HEK293 (cell line): ENCODE measurements around the gene DYRK2.

Source experiments
- ATF2 ChIP-seq: fragments of 450-650 bp; formaldehyde crosslinking; IDR thresholded peaks from 2 replicates; pipeline ENCODE4 v1.5.1; 2016; ENCODE audit warnings: missing biosample characterization, missing genetic modification characterization, low read depth
- BCL6B ChIP-seq: fragments of 450-650 bp; formaldehyde crosslinking; IDR thresholded peaks from 2 replicates; pipeline ENCODE4 v1.5.1; 2017; ENCODE audit warnings: missing biosample characterization, missing genetic modification characterization
- ELK4 ChIP-seq: IDR thresholded peaks from 2 replicates; pipeline ENCODE4 v1.6.1; 2011; ENCODE audit warnings: mild to moderate bottlenecking, low read depth, low read length, borderline replicate concordance
- FEZF1 ChIP-seq: fragments of 450-650 bp; formaldehyde crosslinking; IDR thresholded peaks from 2 replicates; pipeline ENCODE4 v1.5.1; 2016; ENCODE audit warnings: missing biosample characterization, missing genetic modification characterization
- KLF1 ChIP-seq: fragments of 450-650 bp; formaldehyde crosslinking; IDR thresholded peaks from 2 replicates; pipeline ENCODE4 v1.5.1; 2016; ENCODE audit warnings: missing biosample characterization, missing genetic modification characterization
- KLF10 ChIP-seq: fragments of 450-650 bp; IDR thresholded peaks from 2 replicates; pipeline ENCODE4 v1.5.1; 2018; ENCODE audit warnings: missing biosample characterization, mild to moderate bottlenecking, missing genetic modification characterization
- PRDM1 ChIP-seq: fragments of 450-650 bp; formaldehyde crosslinking; IDR thresholded peaks from 2 replicates; pipeline ENCODE4; 2016; ENCODE audit warnings: missing biosample characterization, missing genetic modification characterization
- SP3 ChIP-seq: fragments of 450-650 bp; formaldehyde crosslinking; IDR thresholded peaks from 2 replicates; pipeline ENCODE4 v1.5.1; 2016; ENCODE audit warnings: missing biosample characterization, missing genetic modification characterization
- ZBTB10 ChIP-seq: fragments of 450-650 bp; formaldehyde crosslinking; IDR thresholded peaks from 2 replicates; pipeline ENCODE4 v1.5.1; 2016; ENCODE audit warnings: missing biosample characterization, missing genetic modification characterization
- ZBTB48 ChIP-seq: fragments of 450-650 bp; formaldehyde crosslinking; IDR thresholded peaks from 2 replicates; pipeline ENCODE4 v1.5.1; 2016; ENCODE audit warnings: missing biosample characterization, missing genetic modification characterization
- ZFP69B ChIP-seq: fragments of 450-650 bp; formaldehyde crosslinking; IDR thresholded peaks from 2 replicates; pipeline ENCODE4 v1.5.1; 2016; ENCODE audit warnings: missing biosample characterization, missing genetic modification characterization
- ZNF157 ChIP-seq: fragments of 450-650 bp; formaldehyde crosslinking; IDR thresholded peaks from 2 replicates; pipeline ENCODE4 v1.5.1; 2016; ENCODE audit warnings: missing biosample characterization, missing genetic modification characterization
- ZNF174 ChIP-seq: fragments of 450-650 bp; formaldehyde crosslinking; IDR thresholded peaks from 2 replicates; pipeline ENCODE4 v1.5.0; 2017; ENCODE audit warnings: missing biosample characterization, mild to moderate bottlenecking, missing genetic modification characterization
- ZNF2 ChIP-seq: fragments of 450-650 bp; formaldehyde crosslinking; IDR thresholded peaks from 2 replicates; pipeline ENCODE4 v1.5.1; 2016; ENCODE audit warnings: missing biosample characterization, missing genetic modification characterization
- ZNF223 ChIP-seq: fragments of 450-650 bp; formaldehyde crosslinking; IDR thresholded peaks from 2 replicates; pipeline ENCODE4 v1.5.1; 2016; ENCODE audit warnings: missing biosample characterization, missing genetic modification characterization
- ZNF26 ChIP-seq: fragments of 450-650 bp; formaldehyde crosslinking; IDR thresholded peaks from 2 replicates; pipeline ENCODE4 v1.5.1; 2016; ENCODE audit warnings: missing biosample characterization, missing genetic modification characterization
- ZNF350 ChIP-seq: fragments of 450-650 bp; formaldehyde crosslinking; IDR thresholded peaks from 2 replicates; pipeline ENCODE4 v1.5.0; 2017; ENCODE audit warnings: missing biosample characterization, mild to moderate bottlenecking, missing genetic modification characterization
- ZNF37A ChIP-seq: fragments of 450-650 bp; IDR thresholded peaks from 2 replicates; pipeline ENCODE4 v1.5.1; 2018; ENCODE audit warnings: missing biosample characterization, missing genetic modification characterization
- ZNF433 ChIP-seq: fragments of 450-650 bp; formaldehyde crosslinking; IDR thresholded peaks from 2 replicates; pipeline ENCODE4 v1.5.1; 2016; ENCODE audit warnings: missing biosample characterization, missing genetic modification characterization, low read depth
- ZNF521 ChIP-seq: fragments of 450-650 bp; formaldehyde crosslinking; IDR thresholded peaks from 2 replicates; pipeline ENCODE4 v1.5.1; 2017; ENCODE audit warnings: missing biosample characterization, mild to moderate bottlenecking, missing genetic modification characterization
- ZNF548 ChIP-seq: fragments of 450-650 bp; formaldehyde crosslinking; IDR thresholded peaks from 2 replicates; pipeline ENCODE4 v1.5.1; 2016; ENCODE audit warnings: missing biosample characterization, missing genetic modification characterization
- ZNF561 ChIP-seq: fragments of 450-650 bp; IDR thresholded peaks from 2 replicates; pipeline ENCODE4 v1.5.1; 2018; ENCODE audit warnings: missing biosample characterization, missing genetic modification characterization, borderline replicate concordance
- ZNF580 ChIP-seq: fragments of 450-650 bp; formaldehyde crosslinking; IDR thresholded peaks from 2 replicates; pipeline ENCODE4 v1.5.1; 2016; ENCODE audit warnings: missing biosample characterization, missing genetic modification characterization
- ZNF585B ChIP-seq: fragments of 450-650 bp; formaldehyde crosslinking; IDR thresholded peaks from 2 replicates; pipeline ENCODE4 v1.5.1; 2016; ENCODE audit warnings: missing biosample characterization, missing genetic modification characterization
- ZNF610 ChIP-seq: fragments of 450-650 bp; formaldehyde crosslinking; IDR thresholded peaks from 2 replicates; pipeline ENCODE4 v1.5.1; 2016; ENCODE audit warnings: missing biosample characterization, missing genetic modification characterization, borderline replicate concordance
- ZNF624 ChIP-seq: fragments of 450-650 bp; formaldehyde crosslinking; IDR thresholded peaks from 2 replicates; pipeline ENCODE4 v1.5.1; 2017; ENCODE audit warnings: missing biosample characterization, missing genetic modification characterization
- ZNF626 ChIP-seq: fragments of 450-650 bp; sonication (Bioruptor Pico); formaldehyde crosslinking; IDR thresholded peaks from 2 replicates; pipeline ENCODE4 v1.5.1; 2018; ENCODE audit warnings: missing biosample characterization, missing genetic modification characterization, inconsistent platforms
- ZNF692 ChIP-seq: fragments of 450-650 bp; formaldehyde crosslinking; IDR thresholded peaks from 2 replicates; pipeline ENCODE4 v1.5.1; 2016; ENCODE audit warnings: missing biosample characterization, missing genetic modification characterization
- ZNF704 ChIP-seq: fragments of 450-650 bp; formaldehyde crosslinking; IDR thresholded peaks from 2 replicates; pipeline ENCODE4 v1.5.1; 2016; ENCODE audit warnings: missing biosample characterization, missing genetic modification characterization
- ZNF777 ChIP-seq: fragments of 450-650 bp; formaldehyde crosslinking; IDR thresholded peaks from 2 replicates; pipeline ENCODE4 v1.5.1; 2017; ENCODE audit warnings: missing biosample characterization, missing genetic modification characterization, borderline replicate concordance

The DYRK2 gene

GRCh38 chr12:67647799-67648520 is 585 bp upstream of the DYRK2 start (continued):
- TF ChIP-seq ZNF26 (tag by site-specific recombination) (no peak), ZNF174 (no peak), ZNF580 (tag by site-specific recombination) (no peak), KLF10 (tag by site-specific recombination) (peak; percentile 65), ZNF610 (tag by site-specific recombination) (no peak), ZNF777 (peak; percentile 8), ELK4 (no peak), ZNF433 (tag by site-specific recombination) (no peak), ZNF561 (tag by site-specific recombination) (0 out of 2 replicates have a peak, but pooled peaks have one; percentile 24), ZNF157 (tag by site-specific recombination) (no peak), ZFP69B (tag by site-specific recombination) (no peak), KLF1 (no peak), ZNF626 (tag by site-specific recombination) (no peak), ZNF37A (no peak), ZNF624 (tag by site-specific recombination) (no peak), ZNF548 (tag by site-specific recombination) (no peak), PRDM1 (tag by site-specific recombination) (peak; percentile 70), SP3 (tag by site-specific recombination) (peak; percentile 18), FEZF1 (tag by site-specific recombination) (no peak), ZNF223 (tag by site-specific recombination) (no peak), ZNF585B (tag by site-specific recombination) (no peak), ZNF2 (tag by site-specific recombination) (no peak), ZNF692 (tag by site-specific recombination) (no peak), BCL6B (no peak), ATF2 (no peak), ZNF521 (tag by site-specific recombination) (no peak), ZBTB48 (tag by site-specific recombination) (peak; percentile 10; the same call in 1 of the 2 replicates), ZNF350 (no peak), ZNF704 (tag by site-specific recombination) (no peak), ZBTB10 (tag by site-specific recombination) (no peak; the same call in none of the 2 replicates)
